IPS-NIHi7 (cell line): ENCODE results near the gene NDUFB2.
A peak's percentile ranks its signal among the peaks of the same experiment; 100 is the strongest.
"Not testable (repeated sequence)": the region's sequence is repeated elsewhere in the genome, so short reads cannot be mapped to it uniquely, and the experiment has no call there.

Source experiments
- DNase-seq: peaks from one replicate; pipeline ENCODE4 v3.0.0; 2012; ENCODE audit warnings: mixed read lengths; ENCODE audit errors: extremely low spot score

The NDUFB2 gene

DNA sequence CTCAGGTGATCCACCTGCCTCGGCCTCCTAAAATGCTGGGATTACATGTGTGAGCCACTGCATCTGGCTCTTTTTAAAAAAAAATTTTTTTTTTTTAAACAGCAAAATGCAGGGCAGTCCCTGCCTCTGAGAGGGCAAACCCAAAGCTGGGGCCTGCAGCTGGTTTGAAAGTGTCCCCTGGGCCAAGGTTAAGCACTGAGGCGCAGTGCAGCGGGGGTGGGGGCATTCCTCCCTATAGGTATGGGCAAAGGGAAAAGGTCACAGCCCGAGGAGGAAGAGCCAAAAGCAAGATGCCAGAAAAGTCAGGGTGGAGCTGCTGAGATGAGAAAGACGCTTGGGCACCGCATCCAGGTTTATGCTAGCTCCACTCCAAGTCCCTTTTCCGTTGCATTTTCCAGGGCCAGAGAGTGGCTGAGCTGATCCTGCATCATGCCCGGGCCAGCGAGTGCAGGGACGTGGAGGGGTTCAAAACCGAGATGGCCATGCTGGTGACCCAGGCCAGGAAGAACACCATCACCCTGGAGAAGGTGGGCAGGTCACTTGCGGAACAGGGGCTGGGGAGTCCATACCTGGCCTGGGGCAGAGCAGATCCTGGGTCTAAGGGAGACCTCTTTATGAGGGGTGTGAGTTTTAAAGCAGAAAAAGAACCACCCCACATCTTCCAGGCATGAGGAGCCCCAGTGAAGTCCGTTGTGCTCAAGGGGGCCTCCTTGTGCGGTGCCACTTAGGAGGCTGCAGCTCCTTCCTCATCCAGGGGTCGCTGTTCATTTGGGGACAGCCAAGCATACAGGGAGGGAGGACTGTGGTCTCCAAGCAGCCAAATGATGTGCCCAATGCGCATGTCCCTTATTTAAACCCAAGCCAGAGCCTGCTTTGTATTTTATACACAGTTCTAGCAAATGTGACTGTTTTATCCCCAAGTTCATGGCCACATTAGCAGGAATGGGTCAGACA is 7.0 kb upstream of the NDUFB2 start:
- DNase-seq = no peak

DNA sequence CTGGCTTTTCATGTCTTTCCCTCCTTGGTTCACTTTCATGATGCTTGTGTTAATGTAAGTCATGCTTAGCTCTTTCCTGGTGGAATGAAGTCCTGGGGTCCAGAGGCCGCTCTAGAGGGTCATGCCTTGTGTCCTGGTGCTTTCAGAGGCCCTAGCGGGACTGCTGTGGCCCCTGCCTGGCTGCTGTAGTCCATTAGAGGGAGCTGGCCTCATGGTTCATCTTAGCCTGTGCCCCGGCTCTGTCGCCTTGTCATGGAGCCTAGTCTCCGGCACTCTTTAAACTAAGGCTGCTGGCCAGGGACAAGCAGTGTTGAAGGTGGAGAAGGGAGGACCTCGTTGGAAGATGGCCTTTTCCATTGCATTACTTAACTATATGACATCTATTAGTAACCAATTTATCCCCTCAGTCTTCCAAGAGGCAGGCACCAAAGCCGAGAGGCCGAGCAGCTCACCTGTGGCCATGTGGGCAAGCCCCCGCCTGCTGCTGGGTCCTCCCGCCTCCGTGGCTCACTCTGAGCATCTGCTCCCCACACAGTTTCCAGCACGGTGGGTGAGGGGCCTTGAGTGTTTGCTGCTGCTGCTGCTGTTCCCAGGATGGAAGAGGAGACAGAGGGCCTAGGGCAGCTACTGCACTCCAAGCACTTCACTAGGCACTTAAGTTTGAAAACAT is 5.0 kb upstream of the NDUFB2 start:
- DNase-seq = peak; percentile 66

DNA sequence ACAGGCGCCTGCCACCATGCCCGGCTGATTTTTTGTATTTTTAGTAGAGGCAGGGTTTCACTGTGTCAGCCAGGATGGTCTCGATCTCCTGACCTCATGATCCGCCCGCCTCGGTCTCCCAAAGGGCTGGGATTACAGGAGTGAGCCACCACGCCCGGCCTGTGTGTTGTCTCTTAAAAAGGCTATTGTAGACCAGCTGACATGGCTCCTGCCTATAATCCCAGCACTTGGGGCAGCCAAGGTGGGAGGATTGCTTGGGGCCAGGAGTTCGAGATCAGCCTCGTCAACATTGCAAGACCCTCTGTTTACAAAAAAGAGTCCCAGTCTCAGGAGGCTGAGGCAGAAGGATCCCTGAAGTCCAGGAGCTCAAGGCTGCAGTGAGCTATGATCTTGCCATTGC is 2.7 kb upstream of the NDUFB2 start:
- DNase-seq = not testable (repeated sequence)

DNA sequence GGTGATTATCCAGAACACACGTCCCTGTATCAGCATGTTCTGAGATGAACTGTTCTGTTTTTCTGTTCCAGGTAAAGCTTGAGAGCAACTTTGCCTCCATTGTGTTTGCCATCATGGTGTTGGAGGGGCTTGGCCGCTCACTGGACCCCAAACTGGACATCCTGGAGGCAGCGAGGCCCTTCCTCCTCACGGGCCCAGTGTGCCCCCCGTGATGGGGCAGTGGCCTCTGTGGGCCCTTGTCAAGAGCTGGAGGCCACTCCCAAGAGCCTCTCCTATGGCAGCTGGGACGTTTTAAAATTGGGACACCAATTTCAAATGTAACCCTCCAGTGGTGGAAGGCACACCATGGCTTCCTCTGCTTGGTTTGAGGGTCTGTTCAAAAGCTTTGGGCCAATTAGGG is 1.9 kb upstream of the NDUFB2 start:
- no peak for DNase-seq

DNA sequence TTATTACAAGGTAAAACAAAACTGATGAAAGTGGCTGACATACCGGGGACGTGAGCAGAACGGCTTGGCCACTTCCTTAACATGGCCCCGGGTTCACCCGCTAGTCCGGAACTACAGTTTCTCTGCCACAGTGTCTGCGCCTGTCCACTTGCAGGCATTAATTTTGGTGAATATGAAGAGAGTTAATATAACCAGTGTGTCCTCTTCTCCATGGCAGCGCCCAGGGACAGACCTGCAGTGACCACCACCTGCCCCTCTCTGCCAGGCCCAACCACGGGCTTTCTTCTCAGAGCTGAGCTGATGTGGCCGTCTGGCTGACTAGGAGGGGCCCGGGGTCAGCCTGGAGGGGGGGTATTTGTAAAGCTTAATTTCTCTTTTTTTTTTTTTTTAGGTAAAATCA is 1.1 kb upstream of the NDUFB2 start:
- no peak for DNase-seq

DNA sequence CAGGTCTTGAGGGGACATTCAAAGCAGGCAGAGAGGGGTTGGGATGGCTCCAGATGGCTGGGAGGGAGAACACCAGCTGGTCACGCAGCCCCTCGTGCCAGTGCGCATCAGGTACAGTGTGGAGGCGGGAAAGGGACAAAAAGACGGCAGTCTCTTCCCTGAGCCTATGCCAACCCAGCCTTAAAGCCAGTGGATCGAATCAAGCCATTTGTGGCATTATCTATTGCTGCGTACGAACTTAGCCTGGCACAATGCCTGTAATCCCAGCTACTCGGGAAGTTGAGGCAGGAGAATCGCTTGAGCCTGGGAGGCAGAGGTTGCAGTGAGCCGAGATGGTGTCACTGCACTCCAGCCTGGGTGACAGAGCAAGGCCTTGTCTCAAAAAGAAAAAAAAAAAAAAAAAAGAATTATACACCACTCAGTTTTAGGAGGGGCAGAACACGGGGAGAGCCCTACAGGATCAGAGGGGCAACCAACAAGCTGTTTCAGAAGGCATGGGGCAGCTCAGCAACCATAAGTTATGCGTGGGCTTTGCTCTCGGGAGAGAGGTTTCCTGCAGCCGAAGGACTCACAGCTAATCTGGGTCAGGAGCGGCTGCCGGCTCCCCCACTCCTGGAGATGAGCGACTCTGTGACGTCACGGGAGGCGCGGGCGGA is 356 bp upstream of the NDUFB2 start:
- DNase-seq = peak; percentile 97

DNA sequence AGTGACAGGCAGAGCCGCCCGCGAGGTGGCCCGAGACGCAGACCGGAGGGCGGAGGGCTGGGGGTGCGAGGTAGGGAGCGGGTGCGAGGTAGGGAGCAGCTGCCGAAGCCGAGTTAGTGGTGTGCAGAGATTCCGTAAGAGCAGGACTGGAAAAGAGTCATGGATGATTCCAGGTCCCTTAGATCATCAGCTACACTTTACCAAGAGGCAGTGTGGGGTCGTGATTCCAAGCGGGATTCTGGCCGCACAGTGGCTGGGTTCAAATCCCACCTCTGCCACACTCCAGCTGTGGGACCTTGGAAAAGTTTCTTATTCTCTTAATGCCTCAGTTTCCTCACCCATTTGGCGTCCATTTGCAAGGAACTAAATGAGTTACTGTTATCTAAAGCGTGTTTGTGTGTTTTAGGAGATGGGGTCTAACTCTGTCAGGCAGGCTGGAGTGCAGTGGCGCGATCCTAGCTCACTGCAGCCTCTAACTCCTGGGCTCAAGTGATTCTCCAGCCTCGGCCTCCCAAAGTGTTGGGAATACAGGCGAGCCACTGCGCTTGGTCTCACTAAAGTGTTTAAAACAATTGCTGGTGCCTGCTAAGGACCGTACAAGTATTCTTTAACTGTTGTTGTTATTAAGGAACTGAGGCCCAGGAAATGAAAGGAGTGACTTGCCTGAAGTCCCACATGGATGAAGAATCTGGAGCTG is 1.1 kb downstream of the NDUFB2 start:
- DNase-seq = no peak

DNA sequence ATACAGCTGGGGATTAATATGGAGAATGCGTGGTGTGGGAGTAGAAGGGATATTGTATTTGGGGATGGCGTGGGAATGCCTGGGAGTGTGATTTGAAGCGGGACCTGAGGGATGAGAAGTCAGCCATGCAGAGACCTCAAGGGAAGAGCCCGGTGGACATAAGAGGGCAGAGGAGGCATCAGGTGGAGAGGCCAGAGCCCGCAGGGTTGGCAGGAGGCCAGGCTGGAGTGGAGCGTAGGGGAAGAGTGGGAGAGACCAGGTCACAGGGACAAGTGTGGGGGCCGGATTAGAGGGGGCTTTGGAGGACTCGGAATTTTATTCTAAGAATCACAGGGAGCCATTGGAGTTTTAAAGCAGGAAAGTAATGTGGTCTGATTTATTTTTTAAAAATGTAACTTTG is 2.0 kb downstream of the NDUFB2 start:
- no peak for DNase-seq

DNA sequence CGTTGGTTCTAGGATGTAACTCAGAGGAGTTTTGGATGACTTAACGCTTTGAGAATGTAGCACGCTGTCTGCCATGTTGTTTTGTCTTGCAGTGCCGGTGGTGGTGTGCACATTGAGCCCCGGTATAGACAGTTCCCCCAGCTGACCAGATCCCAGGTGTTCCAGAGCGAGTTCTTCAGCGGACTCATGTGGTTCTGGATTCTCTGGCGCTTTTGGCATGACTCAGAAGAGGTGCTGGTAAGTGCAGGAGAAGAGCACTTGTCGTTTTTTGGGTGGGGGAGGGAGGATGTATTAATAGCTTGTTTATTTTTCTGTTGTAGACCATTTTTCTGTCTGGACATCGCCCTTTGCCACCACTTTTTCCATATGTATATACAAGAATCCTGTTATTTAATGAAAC is 6.3 kb downstream of the NDUFB2 start:
- no peak for DNase-seq

DNA sequence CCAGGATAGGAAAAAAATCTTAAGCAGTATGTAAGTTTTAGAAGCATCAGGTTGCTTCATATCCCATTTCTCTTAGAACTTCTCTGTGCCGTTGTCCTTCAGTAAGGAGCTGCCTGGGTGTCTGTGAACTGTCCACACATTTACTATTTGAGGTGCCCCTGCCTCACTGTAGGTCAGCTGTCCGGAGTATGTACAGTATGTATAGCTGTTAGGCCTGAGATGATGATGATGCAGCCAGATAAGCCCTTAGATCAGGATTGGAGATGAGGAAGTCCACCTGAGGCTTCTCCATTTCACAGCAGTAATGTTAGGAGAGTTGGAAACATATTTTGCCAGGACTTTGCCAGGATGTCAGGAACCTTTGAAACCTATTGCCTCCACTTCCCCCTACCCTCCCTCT is 7.7 kb downstream of the NDUFB2 start:
- DNase-seq = no peak

DNA sequence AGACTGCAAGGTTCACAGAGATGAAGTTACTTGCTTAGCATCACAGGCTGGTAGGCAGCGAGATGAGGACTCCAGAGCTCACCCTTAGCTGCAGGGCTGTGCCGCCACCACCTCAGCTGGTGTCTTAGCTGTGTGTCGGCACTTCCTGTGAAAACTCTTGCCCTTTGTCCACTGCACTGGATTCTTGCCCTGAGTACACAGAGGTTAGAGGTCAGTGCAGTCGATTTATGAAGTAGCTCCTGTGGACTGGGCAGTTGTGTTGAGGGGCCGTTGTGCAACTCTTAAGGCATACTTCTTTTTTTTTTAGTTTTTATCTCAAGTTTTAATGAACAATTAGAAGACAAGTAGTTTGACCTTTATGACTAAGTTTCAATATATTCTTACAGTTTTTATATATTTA is 10.6 kb downstream of the NDUFB2 start:
- no peak for DNase-seq

DNA sequence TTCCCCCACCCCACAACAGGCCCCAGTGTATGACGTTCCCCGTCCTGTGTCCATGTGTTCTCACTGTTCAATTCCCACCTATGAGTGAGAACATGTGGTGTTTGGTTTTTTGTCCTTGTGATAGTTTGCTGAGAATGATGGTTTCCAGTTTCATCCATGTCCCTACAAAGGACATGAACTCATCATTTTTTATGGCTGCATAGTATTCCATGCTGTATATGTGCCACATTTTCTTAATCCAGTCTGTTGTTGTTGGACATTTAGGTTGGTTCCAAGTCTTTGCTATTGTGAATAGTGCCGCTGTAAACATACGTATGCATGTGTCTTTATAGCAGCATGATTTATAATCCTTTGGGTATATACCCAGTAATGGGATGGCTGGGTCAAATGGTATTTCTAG is 12.3 kb downstream of the NDUFB2 start:
- DNase-seq = not testable (repeated sequence)

DNA sequence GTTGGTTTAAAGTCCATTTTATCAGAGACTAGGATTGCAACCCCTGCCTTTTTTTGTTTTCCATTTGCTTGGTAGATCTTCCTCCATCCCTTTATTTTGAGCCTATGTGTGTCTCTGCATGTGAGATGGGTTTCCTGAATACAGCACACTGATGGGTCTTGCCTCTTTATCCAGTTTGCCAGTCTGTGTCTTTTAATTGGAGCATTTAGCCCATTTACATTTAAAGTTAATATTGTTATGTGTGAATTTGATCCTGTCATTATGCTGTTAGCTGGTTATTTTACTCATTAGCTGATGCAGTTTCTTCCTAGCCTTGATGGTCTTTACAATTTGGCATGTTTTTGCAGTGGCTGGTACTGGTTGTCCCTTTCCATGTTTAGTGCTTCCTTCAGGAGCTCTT is 15.9 kb downstream of the NDUFB2 start:
- not testable (repeated sequence) for DNase-seq

DNA sequence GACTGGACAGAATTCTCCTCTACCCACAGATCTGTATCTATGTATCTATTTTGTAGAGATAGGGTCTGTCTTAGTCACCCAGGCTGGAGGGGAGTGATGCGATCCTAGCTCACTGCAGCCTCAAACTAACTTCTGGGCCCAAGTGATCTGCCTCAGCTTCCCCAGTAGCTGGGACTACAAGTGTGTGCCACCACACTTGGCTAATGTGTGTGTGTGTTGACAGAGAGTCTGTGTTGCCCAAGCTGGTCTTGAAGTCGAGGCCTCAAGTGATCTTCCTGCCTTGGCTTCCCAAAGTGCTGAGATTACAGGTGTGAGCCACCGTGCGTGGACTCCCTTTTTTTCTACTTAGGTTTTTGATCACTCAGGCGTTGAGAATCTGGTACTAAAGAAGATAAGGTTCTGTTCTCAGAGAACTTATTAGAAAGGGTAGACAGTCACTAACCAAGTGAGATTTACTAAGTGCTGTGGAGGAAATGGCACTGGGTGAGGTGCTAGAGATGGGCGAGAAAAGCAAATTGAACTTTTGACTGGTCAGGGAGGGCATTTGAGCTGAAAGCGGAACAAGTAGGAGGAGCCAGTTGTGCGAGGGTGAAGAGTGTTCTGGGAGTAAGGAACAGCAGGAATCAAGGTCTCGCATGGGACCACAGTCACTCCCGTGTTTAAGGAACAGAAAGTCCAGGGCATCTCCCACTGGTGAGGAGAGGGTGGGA is 18.0 kb downstream of the NDUFB2 start:
- no peak for DNase-seq

DNA sequence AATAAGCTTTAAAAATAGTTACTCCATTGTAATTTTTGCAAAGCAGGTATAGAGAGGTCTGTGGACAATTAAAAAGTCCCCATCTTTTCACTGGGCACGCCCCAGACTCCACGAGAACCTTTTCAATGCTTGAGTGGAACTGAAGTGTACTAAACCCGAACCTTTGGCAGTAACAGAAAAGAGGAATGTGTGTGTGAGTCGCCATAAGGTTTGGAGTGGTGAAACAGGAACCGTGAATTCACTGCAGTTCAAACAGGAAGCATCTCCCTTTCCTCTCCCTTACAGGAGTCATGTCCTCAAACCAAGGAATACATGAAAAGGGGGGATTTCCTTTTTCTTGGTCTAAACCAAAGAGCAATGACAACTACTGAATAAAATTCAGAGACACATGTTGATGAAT is 23.2 kb downstream of the NDUFB2 start:
- DNase-seq = no peak

DNA sequence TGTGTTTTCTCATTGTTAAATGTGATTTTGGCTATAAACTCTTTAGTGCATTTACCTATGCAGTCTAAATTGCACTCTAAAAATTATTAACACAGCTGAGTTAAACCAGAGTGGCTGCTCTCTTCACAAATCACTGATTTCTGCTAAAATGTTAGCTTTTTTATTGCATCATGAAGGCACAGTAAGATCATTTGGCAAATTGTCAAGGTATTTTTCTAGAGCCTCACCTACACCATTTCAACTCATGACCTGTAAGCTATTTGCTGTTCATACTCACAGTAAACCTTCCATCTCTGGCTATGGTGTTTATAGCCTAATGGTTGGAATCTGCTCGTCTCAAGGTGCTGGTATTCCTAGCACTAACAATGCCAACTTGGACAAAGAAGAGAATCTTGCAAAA is 25.7 kb downstream of the NDUFB2 start:
- DNase-seq = no peak

DNA sequence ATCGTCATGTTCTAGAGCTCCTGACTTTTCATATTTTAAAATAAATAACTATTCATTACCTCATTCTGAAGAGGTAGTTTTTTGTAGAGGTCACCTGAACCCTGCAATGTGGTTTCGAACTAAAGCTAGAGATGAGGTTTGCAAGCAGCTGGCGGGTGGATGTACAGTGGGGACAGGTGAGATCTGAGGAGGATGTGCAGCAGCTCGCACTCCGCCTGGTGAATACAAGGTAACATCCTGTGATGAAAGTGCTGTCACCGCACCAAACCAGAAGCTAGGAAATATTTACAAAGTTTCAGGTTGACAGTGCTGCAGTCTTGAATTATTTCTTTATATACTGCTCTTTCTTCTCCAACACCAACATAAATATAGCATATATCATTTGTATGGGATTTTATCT is 26.5 kb downstream of the NDUFB2 start:
- DNase-seq = no peak

DNA sequence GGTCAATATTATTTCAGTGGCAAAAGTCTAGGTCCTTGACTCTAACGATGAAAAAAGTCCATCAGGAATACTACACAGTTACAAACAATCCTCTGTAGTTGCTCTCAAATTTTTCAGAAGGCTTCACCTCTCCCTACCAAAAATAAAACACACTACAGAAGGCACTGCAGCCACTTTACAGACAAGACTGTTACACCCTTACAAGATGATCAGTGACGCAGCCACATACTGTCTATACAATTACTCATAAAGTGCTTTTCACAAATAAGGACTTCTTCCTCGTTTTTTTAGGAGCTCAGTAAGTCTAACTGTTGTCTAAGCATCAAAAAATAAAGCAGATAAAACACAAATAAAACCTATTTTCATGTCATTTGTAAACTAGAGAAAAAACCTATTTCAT is 27.1 kb downstream of the NDUFB2 start:
- DNase-seq = no peak

DNA sequence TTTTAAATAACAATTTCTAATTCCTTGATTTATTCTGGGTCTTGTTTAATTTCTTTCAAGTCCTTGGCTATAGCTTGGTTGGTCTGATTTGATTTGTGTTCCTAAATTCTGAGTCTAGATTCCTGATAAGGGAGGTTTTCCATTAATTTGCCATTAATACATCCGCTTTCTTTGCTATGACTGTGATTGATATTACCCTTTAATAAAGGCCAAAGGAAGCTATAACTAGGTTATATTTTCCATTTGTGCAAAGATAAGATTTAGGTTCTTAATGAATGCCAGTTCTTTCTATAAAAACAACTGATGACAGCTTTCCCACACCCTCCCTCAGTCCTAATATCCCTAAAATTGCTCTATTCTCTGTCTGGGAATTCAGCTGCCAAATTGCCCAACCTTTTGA is 28.2 kb downstream of the NDUFB2 start:
- DNase-seq = no peak

DNA sequence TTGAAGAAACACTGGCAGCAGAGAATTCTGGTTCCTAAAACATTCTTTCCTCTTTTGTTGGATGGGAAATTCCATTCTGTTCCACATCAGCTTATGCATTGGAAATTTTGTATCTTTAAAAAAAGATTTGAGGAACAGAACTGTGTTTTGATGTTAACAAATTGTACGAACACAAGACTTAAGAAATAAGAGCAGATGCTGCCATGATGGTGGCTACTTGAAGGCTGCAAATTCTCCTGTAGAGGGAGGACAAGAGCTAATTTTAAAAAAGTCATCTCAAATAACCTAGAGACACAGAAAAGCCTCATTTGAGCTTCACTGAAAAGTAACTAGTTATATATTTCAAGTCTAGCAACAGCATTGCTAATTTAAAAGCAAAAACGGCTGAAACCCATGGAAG is 29.8 kb downstream of the NDUFB2 start:
- DNase-seq = peak; percentile 34

DNA sequence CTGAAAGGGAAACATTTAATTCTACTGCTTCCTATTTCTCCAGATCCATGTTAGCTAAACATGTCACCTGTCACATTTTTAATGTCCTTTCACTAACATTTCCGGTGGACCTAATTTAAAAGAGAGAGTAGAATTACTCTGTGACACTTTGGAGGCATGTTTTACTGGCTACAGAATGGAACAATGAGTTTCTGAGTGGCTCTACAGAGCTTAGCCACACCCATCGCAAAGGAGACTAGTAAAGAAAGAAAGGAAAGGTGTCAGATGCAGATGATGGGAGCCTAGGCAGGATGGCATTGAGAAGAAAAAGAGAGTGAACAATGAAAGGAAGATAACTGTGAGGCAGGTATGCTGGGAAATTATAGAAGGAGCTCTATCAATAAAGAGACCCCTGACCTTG is 35.9 kb downstream of the NDUFB2 start:
- no peak for DNase-seq
